H1 (cell line): ENCODE data around the gene UCP1. TPM values are rescaled to one million over a fixed set of nuclear protein-coding genes. Genes with fewer than 3 reads are reported as not detected.

Experiments used
- CTCF ChIA-PET: fragments of 300-600 bp; sonication (Branson Sonifier 250); formaldehyde crosslinking; loops from one replicate; lab custom pipeline; 2021; ENCODE audit not compliant: partially characterized antibody; lab: Charles Lee
- POLR2A ChIA-PET: fragments of 300-600 bp; sonication (Branson Sonifier 250); formaldehyde crosslinking; loops from one replicate; lab custom pipeline; 2021; ENCODE audit warnings: inconsistent platforms; ENCODE audit not compliant: partially characterized antibody; lab: Charles Lee
- DNase-seq, 2 experiments: peaks; one replicate each; pipeline versions ENCODE4 v3.0.0 to v3.0.0-alpha.2; 2010 to 2022; ENCODE audit warnings: low spot score in 2 of 2, low read depth in 1 of 2, mixed read lengths in 1 of 2
- FAIRE-seq: peaks from 2 replicates; lab custom pipeline; 2011; peaks lifted over from hg19 to GRCh38; lab: Jason Lieb, UNC
- H2AFZ ChIP-seq: 2 replicates; pipeline ENCODE4 v1.8.1; 2012; ENCODE audit warnings: low read length, inconsistent platforms
- H2AK5ac ChIP-seq: 2 replicates; pipeline ENCODE4 v1.6.1; 2013; ENCODE audit warnings: low read depth, low read length
- H2BK120ac ChIP-seq: replicated peaks from 2 replicates; pipeline ENCODE3; 2013; ENCODE audit warnings: low read depth, low read length, inconsistent platforms
- H2BK12ac ChIP-seq: 2 replicates; pipeline ENCODE4 v1.6.1; 2013; ENCODE audit warnings: low read depth, low read length
- H2BK15ac ChIP-seq: 2 replicates; pipeline ENCODE4 v1.6.1; 2013; ENCODE audit warnings: low read length
- H2BK20ac ChIP-seq: 2 replicates; pipeline ENCODE4 v1.6.1; 2013; ENCODE audit warnings: low read length
- H2BK5ac ChIP-seq: 2 replicates; pipeline ENCODE4 v1.6.1; 2013; ENCODE audit warnings: low read depth, low read length
- H3K14ac ChIP-seq: 2 replicates; pipeline ENCODE4 v1.6.1; 2013; ENCODE audit warnings: inconsistent platforms; ENCODE audit not compliant: insufficient read length
- H3K18ac ChIP-seq: 2 replicates; pipeline ENCODE4 v1.6.1; 2013; ENCODE audit warnings: low read length; ENCODE audit errors: extremely low read depth
- H3K23ac ChIP-seq: 2 replicates; pipeline ENCODE4 v1.6.1; 2013; ENCODE audit warnings: inconsistent platforms; ENCODE audit not compliant: insufficient read length
- H3K23me2 ChIP-seq: 2 replicates; pipeline ENCODE4 v1.6.1; 2013; ENCODE audit warnings: low read depth, low read length
- H3K27ac ChIP-seq: 2 replicates; pipeline ENCODE4 v1.6.1; 2011; ENCODE audit warnings: low read depth, low read length, inconsistent platforms
- H3K27me3 ChIP-seq, 4 experiments: replicated peaks in 1 of 4; 1 replicate in 1 of 4; 2 replicates in 3 of 4; pipeline versions ENCODE4 v1.6.1 to v1.8.1; 2011 to 2013; ENCODE audit warnings: low read length in 3 of 4, mild to moderate bottlenecking in 3 of 4, inconsistent platforms in 2 of 4, mixed read lengths in 2 of 4, moderate library complexity in 1 of 4; ENCODE audit not compliant: control insufficient read depth in 3 of 4, insufficient read depth in 3 of 4; ENCODE audit errors: extremely low read depth in 1 of 4
- H3K36me3 ChIP-seq, 4 experiments: 2 replicates each; pipeline versions ENCODE4 v1.6.1 to v1.8.1; 2011 to 2013; ENCODE audit warnings: mild to moderate bottlenecking in 4 of 4, low read length in 3 of 4, moderate library complexity in 2 of 4, control low read depth in 1 of 4, inconsistent platforms in 1 of 4; ENCODE audit not compliant: insufficient read depth in 4 of 4, control insufficient read depth in 2 of 4
- H3K4ac ChIP-seq: replicated peaks from 2 replicates; pipeline ENCODE3; 2013; ENCODE audit warnings: low read length, low read depth, mixed read lengths, inconsistent platforms; ENCODE audit not compliant: insufficient read length
- H3K4me1 ChIP-seq, 4 experiments: replicated peaks in 1 of 4; 1 replicate in 1 of 4; 2 replicates in 3 of 4; pipeline versions ENCODE4 v1.6.1 to v1.8.1; 2011 to 2013; ENCODE audit warnings: low read length in 3 of 4, inconsistent platforms in 2 of 4, mixed read lengths in 1 of 4; ENCODE audit not compliant: insufficient read depth in 4 of 4, control insufficient read depth in 3 of 4
- H3K4me2 ChIP-seq, 2 experiments: 2 replicates each; pipeline versions ENCODE4 v1.6.1 to v1.8.1; 2011 to 2013; ENCODE audit warnings: low read depth in 2 of 2, low read length in 2 of 2, control low read depth in 1 of 2, inconsistent platforms in 1 of 2, mild to moderate bottlenecking in 1 of 2; ENCODE audit not compliant: insufficient read depth in 1 of 2
- H3K4me3 ChIP-seq, 4 experiments: fragments of 200-600, 300-600 bp in 1 of 4; sonication (generic), shearing (Covaris generic), sonication (Bioruptor Twin) in 1 of 4; 2 replicates each; pipeline versions ENCODE4 v1.5.1 to v1.8.1; 2011 to 2016; ENCODE audit warnings: low read length in 4 of 4, low read depth in 3 of 4, control low read depth in 2 of 4, inconsistent platforms in 2 of 4, mild to moderate bottlenecking in 2 of 4, mixed read lengths in 1 of 4, moderate library complexity in 1 of 4; ENCODE audit not compliant: insufficient read depth in 2 of 4; ENCODE audit errors: extremely low read depth in 1 of 4
- H3K56ac ChIP-seq: replicated peaks from 2 replicates; pipeline ENCODE3; 2013; ENCODE audit warnings: low read depth, mild to moderate bottlenecking, mixed read lengths, low read length, inconsistent platforms; ENCODE audit not compliant: insufficient read length
- H3K79me1 ChIP-seq: 2 replicates; pipeline ENCODE4 v1.6.1; 2013; ENCODE audit warnings: low read depth, low read length, control low read depth
- H3K79me2 ChIP-seq, 2 experiments: 2 replicates each; pipeline versions ENCODE4 v1.6.1 to v1.8.1; 2012 to 2013; ENCODE audit warnings: low read length in 2 of 2, mild to moderate bottlenecking in 2 of 2, inconsistent platforms in 1 of 2; ENCODE audit not compliant: insufficient read depth in 2 of 2, control insufficient read depth in 1 of 2
- H3K9ac ChIP-seq, 4 experiments: replicated peaks in 1 of 4; 1 replicate in 1 of 4; 2 replicates in 3 of 4; pipeline versions ENCODE4 v1.6.1 to v1.8.1; 2011 to 2013; ENCODE audit warnings: low read depth in 3 of 4, low read length in 3 of 4, control low read depth in 2 of 4, mild to moderate bottlenecking in 2 of 4, moderate library complexity in 2 of 4, inconsistent platforms in 1 of 4; ENCODE audit errors: extremely low read depth in 1 of 4
- H3K9me3 ChIP-seq, 2 experiments: 2 replicates each; pipeline versions ENCODE4 v1.6.1 to v1.8.1; 2012 to 2013; ENCODE audit warnings: mild to moderate bottlenecking in 2 of 2, moderate library complexity in 2 of 2, control low read depth in 1 of 2, inconsistent platforms in 1 of 2, low read depth in 1 of 2, low read length in 1 of 2, mixed read lengths in 1 of 2; ENCODE audit not compliant: insufficient read depth in 2 of 2
- H4K20me1 ChIP-seq, 2 experiments: replicated peaks in 1 of 2; 2 replicates each; pipeline versions ENCODE3 to v1.8.1; 2011 to 2013; ENCODE audit warnings: inconsistent platforms in 2 of 2, low read length in 2 of 2, mild to moderate bottlenecking in 1 of 2; ENCODE audit not compliant: insufficient read depth in 2 of 2, control insufficient read depth in 1 of 2
- H4K5ac ChIP-seq: 2 replicates; pipeline ENCODE4 v1.6.1; 2013; ENCODE audit warnings: low read length, low read depth, mixed read lengths, inconsistent platforms; ENCODE audit not compliant: insufficient read length
- H4K8ac ChIP-seq: 2 replicates; pipeline ENCODE4 v1.8.0; 2013; ENCODE audit warnings: mild to moderate bottlenecking, moderate library complexity, low read length, inconsistent platforms; ENCODE audit not compliant: insufficient read depth; ENCODE audit errors: extremely low read depth
- H4K91ac ChIP-seq: replicated peaks from 2 replicates; pipeline ENCODE3; 2013; ENCODE audit warnings: low read length, mixed read lengths, inconsistent platforms; ENCODE audit not compliant: insufficient read length
- HDAC2 ChIP-seq, 2 experiments: fragments of 300-600 bp in 1 of 2; sonication (generic) in 1 of 2; IDR thresholded peaks; 2 replicates each; pipeline ENCODE4 v1.6.1; 2011 to 2012; ENCODE audit warnings: low read depth in 2 of 2, low read length in 2 of 2, mild to moderate bottlenecking in 2 of 2, moderate library complexity in 2 of 2, borderline replicate concordance in 1 of 2, inconsistent platforms in 1 of 2
- HDAC6 ChIP-seq: IDR thresholded peaks from one replicate; pipeline ENCODE4 v1.7.1; 2012; ENCODE audit warnings: low read depth, mild to moderate bottlenecking, inconsistent platforms, low read length, moderate library complexity
- POLR2A ChIP-seq, 2 experiments: IDR thresholded peaks; 1 replicate in 1 of 2; 2 replicates in 1 of 2; pipeline ENCODE4 v1.6.1; 2011; ENCODE audit warnings: low read depth in 2 of 2, low read length in 2 of 2, mild to moderate bottlenecking in 2 of 2; ENCODE audit errors: control extremely low read depth in 1 of 2
- RFX5 ChIP-seq: IDR thresholded peaks from 2 replicates; pipeline ENCODE4 v1.6.1; 2011; ENCODE audit warnings: low read depth, low read length, improper control_type of control experiment, borderline replicate concordance
- TAF7 ChIP-seq: optimal IDR thresholded peaks from 2 replicates; pipeline ENCODE3; 2011; ENCODE audit warnings: low read depth, mild to moderate bottlenecking, inconsistent platforms, low read length, moderate library complexity, borderline replicate concordance
- WGBS, 2 experiments: shearing (Covaris generic) in 1 of 2; methylation state at CpG; one replicate each; pipeline versions ENCODE4 v1.1.6 to v1.1.7; 2013 to 2015; ENCODE audit warnings: low lambda C conversion rate in 2 of 2, mixed read lengths in 2 of 2, inconsistent platforms in 1 of 2, low coverage in 1 of 2, missing lambda C conversion rate in 1 of 2; ENCODE audit not compliant: insufficient replicate concordance in 2 of 2, insufficient coverage in 1 of 2, insufficient read length in 1 of 2; ENCODE audit errors: extremely low coverage in 1 of 2, missing lambda C conversion rate in 1 of 2; 5-methylcytosine and 5-hydroxymethylcytosine counted together
- polyA plus RNA-seq, 7 experiments: library from polyadenylated mRNA; depleted of rRNA in 3 of 7; stranded (reverse) in 5 of 7; unstranded in 2 of 7; fragments of >200 nt in 5 of 7; fragments of 200-250 nt in 2 of 7; gene quantifications; 1 replicate in 5 of 7; 2 replicates in 1 of 7; 4 replicates in 1 of 7; pipeline versions ENCODE4 v1.2.1 to v1.2.3, GENCODE V29; 2011 to 2013; ENCODE audit warnings: missing spikeins in 2 of 7, mixed read lengths in 2 of 7
- total RNA-seq: library from RNA; stranded (reverse); fragmentation: NEBNext Ultra II Directional; extraction: Animal tissue kit (Norgen Biotek cat#: 25700); gene quantifications from 2 replicates; pipeline ENCODE4 v1.2.1, GENCODE V29; 2021

The UCP1 gene
- total and polyA plus RNA-seq, 2 of the 8 experiments (the other 6 are each of a cell fraction or from before 2014, with no cell fraction given) = 0.20 to 0.44 TPM

- Histone ChIP-seq H4K5ac (no peak overlapping the region), H3K9ac (no peak overlapping the region), H2BK120ac (no peak overlapping the region), H3K79me2 (no peaks in the 10 kb centered on the region), H4K91ac (no peak overlapping the region), H2BK12ac (no peak overlapping the region), H3K27ac (no peak overlapping the region), H2BK15ac (no peak overlapping the region), H3K36me3 (no peaks in the 10 kb centered on the region), H3K4me1 (no peaks in the 10 kb centered on the region), H2BK5ac (no peak overlapping the region), H3K27me3 (peaks cover 0 to 7% (median 2%) of the 10 kb centered on the region in 4 experiments; a peak in 2 of 7 replicates), H2AFZ (0 out of 2 replicates have a peak overlapping the region, but pooled peaks have one; percentile 18), H3K79me1 (no peaks in the 10 kb centered on the region), H3K4ac (no peak overlapping the region), H3K4me3 (no peak overlapping the region), H3K23ac (no peak overlapping the region), H3K23me2 (no peaks in the 10 kb centered on the region), H2AK5ac (no peak overlapping the region), H2BK20ac (no peak overlapping the region), H3K9me3 (no peaks in the 10 kb centered on the region), H4K20me1 (no peaks in the 10 kb centered on the region), H3K56ac (no peak overlapping the region), H3K18ac (no peak overlapping the region), H3K4me2 (no peak overlapping the region), H4K8ac (no peak overlapping the region), H3K14ac (no peak overlapping the region)
- POLR2A ChIA-PET = no interaction called here
- CTCF ChIA-PET = interaction anchor here (0.9 to 1.7 kb wide), 4 partner anchors 8 to 259 kb away, joined by 3 to 8 read pairs (median 5); no protein-coding TSS in a partner anchor
- FAIRE-seq (no peak), DNase-seq (no peak)
- 49% methylated on average over 3 of the region's 3 CpGs; no CpG with 5 or more reads in 1 of the 2 experiments for WGBS, 2 experiments
- TF ChIP-seq TAF7 = no peak
- TF ChIP-seq HDAC6 = no peak
- no peak for TF ChIP-seq HDAC2 (IDR thresholded peaks at IDR 0.05; ENCODE audit: borderline replicate concordance in 1 of 2, low read depth in 2 of 2, low read length in 2 of 2)
- TF ChIP-seq RFX5 = no peak
- TF ChIP-seq POLR2A (IDR thresholded peaks at IDR 0.05; ENCODE audit: control extremely low read depth in 1 of 2, low read depth in 2 of 2, low read length in 2 of 2) = no peak
Observed at GRCh38 chr4:140581078-140581477, 12.3 kb upstream of the UCP1 start.
